DND-41 (cell line): ENCODE results near the gene MAPK1.
"Not testable (repeated sequence)": the region's sequence is repeated elsewhere in the genome, so short reads cannot be mapped to it uniquely, and the experiment has no call there.

Experiments
- ATAC-seq: fragments of 200-7000 bp; cut with Tn5 transposase; 3 replicates; pipeline ENCODE4 v1.9.1; 2021; ENCODE audit warnings: low read depth; ENCODE audit not compliant: insufficient read depth
- DNase-seq: peaks from one replicate; pipeline ENCODE4 v3.0.0-alpha.2; 2020
- H2AFZ ChIP-seq: 2 replicates; pipeline ENCODE4 v1.6.0; 2012; ENCODE audit warnings: low read depth, low read length
- H3K27ac ChIP-seq: 2 replicates; pipeline ENCODE4 v1.5.1; 2012; ENCODE audit warnings: low read length, inconsistent platforms
- H3K27me3 ChIP-seq: fragments of 200-600 bp; sonication (generic); 2 replicates; pipeline ENCODE4 v1.6.0; 2012; ENCODE audit warnings: low read length, mild to moderate bottlenecking, inconsistent platforms; ENCODE audit not compliant: insufficient read depth, poor library complexity
- H3K36me3 ChIP-seq: 2 replicates; pipeline ENCODE4 v1.5.1; 2012; ENCODE audit warnings: low read length, inconsistent platforms; ENCODE audit not compliant: insufficient read depth
- H3K4me1 ChIP-seq: 2 replicates; pipeline ENCODE4 v1.5.1; 2012; ENCODE audit warnings: mild to moderate bottlenecking, low read length; ENCODE audit not compliant: insufficient read depth
- H3K4me2 ChIP-seq: 2 replicates; pipeline ENCODE4 v1.6.0; 2012; ENCODE audit warnings: mild to moderate bottlenecking, moderate library complexity, low read length, inconsistent platforms; ENCODE audit not compliant: insufficient read depth
- H3K4me3 ChIP-seq, 2 experiments: fragments of 200-600 bp in 1 of 2; shearing (Covaris generic) in 1 of 2; 2 replicates each; pipeline ENCODE4 v1.5.1; 2012 to 2016; ENCODE audit warnings: inconsistent platforms in 2 of 2, low read length in 2 of 2, mild to moderate bottlenecking in 2 of 2, low read depth in 1 of 2, moderate library complexity in 1 of 2
- H3K79me2 ChIP-seq: 2 replicates; pipeline ENCODE4 v1.6.0; 2012; ENCODE audit warnings: low read length, inconsistent platforms; ENCODE audit not compliant: insufficient read depth
- H3K9ac ChIP-seq: 2 replicates; pipeline ENCODE4 v1.6.0; 2012; ENCODE audit warnings: low read depth, mild to moderate bottlenecking, inconsistent platforms, low read length, moderate library complexity
- H3K9me3 ChIP-seq: 2 replicates; pipeline ENCODE4 v1.5.1; 2012; ENCODE audit warnings: low read length, moderate library complexity, mild to moderate bottlenecking, inconsistent platforms; ENCODE audit not compliant: insufficient read depth, severe bottlenecking
- H4K20me1 ChIP-seq: 2 replicates; pipeline ENCODE4 v1.6.0; 2012; ENCODE audit warnings: low read length; ENCODE audit not compliant: insufficient read depth
- EZH2 ChIP-seq: IDR thresholded peaks from 3 replicates; pipeline ENCODE4 v1.6.1; 2012; ENCODE audit warnings: borderline replicate concordance, low read depth, mild to moderate bottlenecking, moderate library complexity, low read length, inconsistent platforms; ENCODE audit not compliant: severe bottlenecking
- TF ChIP-seq, protein P1 (sequence below): IDR thresholded peaks from 2 replicates; pipeline ENCODE4 v1.5.1; 2012; ENCODE audit warnings: borderline replicate concordance, low read length, moderate library complexity, mild to moderate bottlenecking; ENCODE audit not compliant: poor library complexity, severe bottlenecking; ENCODE audit errors: extremely low read depth

Gene MAPK1

DNA sequence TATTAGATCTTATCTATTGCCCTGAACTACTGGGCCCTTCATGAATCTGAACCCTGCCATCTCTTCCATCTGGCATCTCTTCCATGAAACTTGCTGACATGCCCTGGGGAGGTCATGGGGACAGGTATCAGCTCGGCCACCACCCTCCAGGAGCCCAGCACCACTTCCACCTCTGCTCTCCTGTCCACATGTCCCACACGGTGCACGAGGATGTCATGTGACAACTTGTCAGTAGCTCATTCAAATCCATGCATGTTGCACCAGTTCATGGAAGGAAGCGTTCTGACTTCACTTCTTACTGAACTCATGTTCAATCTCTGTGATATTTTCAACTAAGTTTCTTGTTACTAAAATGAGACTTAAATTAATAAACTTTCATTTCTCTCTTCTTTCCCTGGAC, 148.4 kb downstream of the MAPK1 start:
- no peak overlapping the region for H2AFZ ChIP-seq

DNA sequence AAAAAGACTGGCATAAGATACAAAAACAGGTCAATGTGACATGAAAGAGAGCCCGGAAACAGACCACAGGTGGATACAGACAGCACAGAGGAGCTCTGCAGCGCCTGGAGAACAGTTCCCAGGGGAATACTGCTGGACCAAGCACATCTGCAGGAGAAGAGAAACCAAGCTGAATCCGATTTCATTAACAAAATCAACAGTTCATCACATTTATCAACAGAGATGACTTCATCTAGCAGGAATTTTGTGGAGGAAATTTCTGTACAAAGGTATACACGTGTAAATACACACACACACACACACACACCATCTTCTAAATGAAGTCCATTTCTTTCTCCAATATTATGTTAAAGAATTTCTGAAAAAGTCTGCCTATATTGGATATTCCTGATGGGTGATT, 148.9 kb downstream of the MAPK1 start:
- no peak for ATAC-seq
- Histone ChIP-seq H3K36me3 (peaks cover 14% of the 10 kb centered on the region), H3K4me2 (no peak overlapping the region), H3K27me3 (no peaks in the 10 kb centered on the region), H3K4me1 (no peaks in the 10 kb centered on the region), H3K4me3 (no peak overlapping the region), H2AFZ (no peak overlapping the region), H3K9me3 (no peaks in the 10 kb centered on the region), H3K27ac (no peak overlapping the region), H3K79me2 (peaks cover 40% of the 10 kb centered on the region), H4K20me1 (peaks cover 15% of the 10 kb centered on the region), H3K9ac (no peak overlapping the region)
- TF ChIP-seq, protein P1, sequence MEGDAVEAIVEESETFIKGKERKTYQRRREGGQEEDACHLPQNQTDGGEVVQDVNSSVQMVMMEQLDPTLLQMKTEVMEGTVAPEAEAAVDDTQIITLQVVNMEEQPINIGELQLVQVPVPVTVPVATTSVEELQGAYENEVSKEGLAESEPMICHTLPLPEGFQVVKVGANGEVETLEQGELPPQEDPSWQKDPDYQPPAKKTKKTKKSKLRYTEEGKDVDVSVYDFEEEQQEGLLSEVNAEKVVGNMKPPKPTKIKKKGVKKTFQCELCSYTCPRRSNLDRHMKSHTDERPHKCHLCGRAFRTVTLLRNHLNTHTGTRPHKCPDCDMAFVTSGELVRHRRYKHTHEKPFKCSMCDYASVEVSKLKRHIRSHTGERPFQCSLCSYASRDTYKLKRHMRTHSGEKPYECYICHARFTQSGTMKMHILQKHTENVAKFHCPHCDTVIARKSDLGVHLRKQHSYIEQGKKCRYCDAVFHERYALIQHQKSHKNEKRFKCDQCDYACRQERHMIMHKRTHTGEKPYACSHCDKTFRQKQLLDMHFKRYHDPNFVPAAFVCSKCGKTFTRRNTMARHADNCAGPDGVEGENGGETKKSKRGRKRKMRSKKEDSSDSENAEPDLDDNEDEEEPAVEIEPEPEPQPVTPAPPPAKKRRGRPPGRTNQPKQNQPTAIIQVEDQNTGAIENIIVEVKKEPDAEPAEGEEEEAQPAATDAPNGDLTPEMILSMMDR, result no peak
- no peak for TF ChIP-seq EZH2
- no peak for DNase-seq

More for the DNA sequence above, 148.4 kb downstream of the MAPK1 start:
- Histone ChIP-seq H3K36me3 (peaks cover 13% of the 10 kb centered on the region), H3K27ac (no peak overlapping the region), H3K4me1 (no peaks in the 10 kb centered on the region), H3K9ac (no peak overlapping the region), H3K4me3 (no peak overlapping the region), H3K79me2 (peaks cover 42% of the 10 kb centered on the region), H3K9me3 (no peaks in the 10 kb centered on the region), H3K27me3 (no peaks in the 10 kb centered on the region), H4K20me1 (peaks cover 12% of the 10 kb centered on the region), H3K4me2 (no peak overlapping the region)
- ATAC-seq (no peak), DNase-seq (no peak)
- TF ChIP-seq, protein P1, result no peak
- no peak for TF ChIP-seq EZH2

DNA sequence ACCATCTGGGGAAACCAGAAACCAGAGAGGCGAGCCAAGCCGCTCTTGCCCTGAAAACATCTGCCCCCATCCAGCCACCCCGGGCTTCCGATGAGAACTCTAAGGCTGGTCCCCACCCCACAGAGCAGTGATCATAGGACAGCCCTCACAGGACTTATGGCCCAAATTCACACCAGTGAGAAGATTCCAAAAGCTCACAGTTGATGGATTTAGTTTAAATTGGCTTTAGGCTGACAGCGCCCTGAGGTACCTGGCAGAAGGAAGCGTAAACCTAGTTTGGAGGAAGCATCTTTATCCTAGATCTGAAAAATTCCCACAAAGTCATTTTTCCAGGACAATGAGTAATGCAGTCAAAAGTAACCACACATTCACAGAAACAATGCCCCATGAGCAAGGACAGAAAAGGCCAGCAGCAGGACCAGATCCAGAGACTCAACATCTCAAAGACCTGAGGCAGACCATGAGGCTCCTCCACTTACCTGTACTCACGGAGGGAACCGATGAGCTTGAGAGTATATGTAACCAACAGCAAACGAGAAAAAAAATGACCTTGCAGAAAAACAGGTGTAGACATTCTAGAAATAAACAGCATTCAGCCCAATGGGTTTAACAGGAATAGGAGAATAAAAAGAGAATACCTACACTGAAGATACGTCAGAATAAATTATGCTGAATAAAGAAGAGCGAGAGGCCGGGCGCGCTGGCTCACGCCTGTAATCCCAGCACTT, 150.9 kb downstream of the MAPK1 start:
- H3K9ac ChIP-seq, H3K4me3 ChIP-seq, ATAC-seq, H3K27me3 ChIP-seq, H3K9me3 ChIP-seq, H3K27ac ChIP-seq, DNase-seq, H3K4me1 ChIP-seq, H3K4me2 ChIP-seq, H2AFZ ChIP-seq: not testable (repeated sequence)
- peaks cover 19% of the 10 kb centered on the region for H4K20me1 ChIP-seq
- peaks cover 44% of the 10 kb centered on the region for H3K79me2 ChIP-seq
- H3K36me3 ChIP-seq, result peaks cover 17% of the 10 kb centered on the region

DNA sequence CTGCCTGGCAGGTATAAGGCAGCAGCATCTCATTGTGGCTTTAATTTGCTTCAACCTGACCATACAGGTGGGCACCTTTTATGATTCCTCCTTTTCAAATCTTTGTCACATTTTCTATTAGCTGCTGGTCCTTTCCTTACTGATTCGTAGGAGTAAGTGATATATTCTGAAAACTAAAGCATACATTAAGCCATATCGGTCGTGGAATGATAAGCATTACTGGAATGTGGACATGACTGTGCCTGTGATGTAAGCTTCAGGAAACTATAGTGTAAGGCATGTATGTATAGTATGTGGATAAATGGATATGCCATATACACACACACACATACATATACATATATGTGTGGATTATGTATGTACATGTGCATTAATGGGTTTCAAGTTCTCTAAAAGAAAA, 152.7 kb downstream of the MAPK1 start:
- no peak overlapping the region for H2AFZ ChIP-seq
- no peaks in the 10 kb centered on the region for H3K4me1 ChIP-seq
- TF ChIP-seq, protein P1, result no peak
- TF ChIP-seq EZH2, result no peak
- no peak overlapping the region for H3K9ac ChIP-seq
- H3K27ac ChIP-seq, result no peak overlapping the region
- no peak overlapping the region for H3K4me2 ChIP-seq
- ATAC-seq (no peak), DNase-seq (no peak)
- H3K9me3 ChIP-seq, result no peaks in the 10 kb centered on the region
- H3K27me3 ChIP-seq, result no peaks in the 10 kb centered on the region
- peaks cover 21% of the 10 kb centered on the region for H4K20me1 ChIP-seq
- peaks cover 50% of the 10 kb centered on the region for H3K79me2 ChIP-seq
- H3K4me3 ChIP-seq, result no peak overlapping the region
- peaks cover 27% of the 10 kb centered on the region for H3K36me3 ChIP-seq
